Daoy (cell line): ENCODE data around the gene PKD1. TPM values are rescaled to one million over a fixed set of nuclear protein-coding genes. Genes with fewer than 3 reads are reported as not detected.

ENCODE experiments used
- DNase-seq: peaks from one replicate; pipeline ENCODE4 v3.0.0-alpha.2; 2015; ENCODE audit warnings: low read depth
- total RNA-seq: library from RNA; depleted of rRNA; stranded (reverse); fragments of >200 nt; shearing (Covaris generic); gene quantifications from 2 replicates; pipeline ENCODE4 v1.2.3, GENCODE V29; 2014

The PKD1 gene
- total RNA-seq, 1 experiment from 2014 or later, result 46.5 TPM

- no peak for DNase-seq
Measured at GRCh38 chr16:2088759-2089358, 46.8 kb downstream of the PKD1 start.

DNA sequence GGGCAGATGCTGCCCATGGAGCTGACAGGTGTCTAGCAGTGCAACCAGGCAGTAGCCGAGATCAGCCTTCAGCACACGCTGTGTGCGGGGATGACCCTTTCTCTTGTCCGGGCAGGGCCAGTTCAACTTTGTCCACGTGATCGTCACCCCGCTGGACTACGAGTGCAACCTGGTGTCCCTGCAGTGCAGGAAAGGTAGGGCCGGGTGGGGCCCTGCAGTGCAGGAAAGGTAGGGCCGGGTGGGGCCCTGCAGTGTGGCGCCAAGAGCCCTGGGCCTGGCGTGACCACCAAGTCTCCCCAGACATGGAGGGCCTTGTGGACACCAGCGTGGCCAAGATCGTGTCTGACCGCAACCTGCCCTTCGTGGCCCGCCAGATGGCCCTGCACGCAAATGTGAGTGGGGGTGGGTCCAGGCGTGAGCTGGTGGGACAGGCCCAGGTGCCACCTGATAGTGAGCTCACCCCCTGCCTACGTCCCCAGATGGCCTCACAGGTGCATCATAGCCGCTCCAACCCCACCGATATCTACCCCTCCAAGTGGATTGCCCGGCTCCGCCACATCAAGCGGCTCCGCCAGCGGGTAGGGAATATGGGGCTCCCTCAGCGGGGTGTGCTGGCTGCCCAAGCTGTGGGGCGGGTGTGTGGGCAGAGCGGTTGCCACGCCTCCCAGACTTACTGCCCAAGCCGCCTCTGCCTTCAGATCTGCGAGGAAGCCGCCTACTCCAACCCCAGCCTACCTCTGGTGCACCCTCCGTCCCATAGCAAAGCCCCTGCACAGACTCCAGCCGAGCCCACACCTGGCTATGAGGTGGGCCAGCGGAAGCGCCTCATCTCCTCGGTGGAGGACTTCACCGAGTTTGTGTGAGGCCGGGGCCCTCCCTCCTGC is 47.7 kb downstream of the PKD1 start:
- no peak for DNase-seq

GRCh38 chr16:2086812-2087747 is 48.6 kb downstream of the PKD1 start:
- DNase-seq, result no peak

DNA sequence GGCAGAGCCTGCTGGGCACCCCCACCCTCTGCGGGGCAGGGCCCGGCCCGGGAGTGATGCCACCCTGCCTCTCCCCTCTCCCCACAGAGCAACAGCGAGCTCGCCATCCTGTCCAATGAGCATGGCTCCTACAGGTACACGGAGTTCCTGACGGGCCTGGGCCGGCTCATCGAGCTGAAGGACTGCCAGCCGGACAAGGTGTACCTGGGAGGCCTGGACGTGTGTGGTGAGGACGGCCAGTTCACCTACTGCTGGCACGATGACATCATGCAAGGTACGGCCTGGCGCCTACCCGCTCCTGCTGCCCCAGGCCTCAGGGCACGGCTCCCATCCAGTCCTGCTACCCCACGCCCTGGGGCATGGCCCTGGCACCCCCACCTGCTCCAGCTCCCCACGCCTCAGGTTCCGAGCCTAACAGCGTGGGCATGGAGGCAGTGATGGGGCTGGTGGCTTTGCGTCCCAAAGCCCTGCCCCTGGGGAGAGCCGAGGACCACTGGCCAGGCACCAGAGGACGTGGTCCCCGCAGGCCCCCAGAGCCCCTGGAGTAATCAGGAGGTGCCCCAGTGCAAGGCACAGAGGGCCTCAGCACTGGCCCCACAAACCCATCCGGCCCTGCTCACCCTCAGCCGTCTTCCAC is 49.5 kb downstream of the PKD1 start:
- DNase-seq, result no peak

DNA sequence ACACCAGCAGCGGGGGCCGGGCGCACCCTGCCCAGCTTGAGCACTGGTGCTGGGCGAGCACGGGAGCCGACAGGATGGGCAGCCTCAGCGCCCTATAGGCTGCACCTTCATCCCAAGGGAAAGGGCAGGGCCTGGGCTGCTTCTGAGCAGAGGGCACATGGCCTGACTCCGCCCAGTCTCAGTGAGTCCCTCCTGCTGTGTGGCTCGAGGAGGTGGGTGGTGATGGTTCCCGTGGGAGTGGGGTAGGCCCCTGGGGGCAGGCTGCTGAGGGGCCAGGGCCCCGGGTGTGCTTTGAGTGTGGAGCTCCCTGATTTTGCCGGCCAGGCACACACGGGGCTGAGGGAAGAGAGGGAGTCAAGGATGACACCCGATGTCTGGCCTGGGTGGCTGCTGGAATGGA is 50.0 kb downstream of the PKD1 start:
- no peak for DNase-seq

- DNase-seq, result no peak
Measured at GRCh38 chr16:2084895-2085625, 50.6 kb downstream of the PKD1 start.

- no peak for DNase-seq
Measured at GRCh38 chr16:2083876-2084780, 51.6 kb downstream of the PKD1 start.

DNA sequence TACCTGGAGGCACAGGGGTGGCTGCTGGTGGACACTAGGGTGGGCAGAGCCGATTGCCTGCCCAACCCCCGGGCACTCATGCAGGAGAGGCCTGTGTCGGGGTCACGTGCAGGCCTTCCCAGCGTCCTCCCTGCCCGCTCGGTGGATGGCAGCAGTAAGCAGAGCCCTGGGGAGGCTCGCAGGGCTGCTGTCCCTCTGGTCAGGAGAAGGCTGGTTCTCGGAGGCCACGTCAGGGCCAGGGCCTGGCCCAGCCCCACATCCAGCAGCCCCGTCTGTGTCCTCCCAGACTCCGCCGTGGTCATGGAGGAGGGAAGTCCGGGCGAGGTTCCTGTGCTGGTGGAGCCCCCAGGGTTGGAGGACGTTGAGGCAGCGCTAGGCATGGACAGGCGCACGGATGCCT is 52.3 kb downstream of the PKD1 start:
- DNase-seq, result no peak

GRCh38 chr16:2082983-2083364 is 52.7 kb downstream of the PKD1 start:
- DNase-seq, result no peak

GRCh38 chr16:2082171-2082982 is 53.3 kb downstream of the PKD1 start:
- DNase-seq, result no peak

DNA sequence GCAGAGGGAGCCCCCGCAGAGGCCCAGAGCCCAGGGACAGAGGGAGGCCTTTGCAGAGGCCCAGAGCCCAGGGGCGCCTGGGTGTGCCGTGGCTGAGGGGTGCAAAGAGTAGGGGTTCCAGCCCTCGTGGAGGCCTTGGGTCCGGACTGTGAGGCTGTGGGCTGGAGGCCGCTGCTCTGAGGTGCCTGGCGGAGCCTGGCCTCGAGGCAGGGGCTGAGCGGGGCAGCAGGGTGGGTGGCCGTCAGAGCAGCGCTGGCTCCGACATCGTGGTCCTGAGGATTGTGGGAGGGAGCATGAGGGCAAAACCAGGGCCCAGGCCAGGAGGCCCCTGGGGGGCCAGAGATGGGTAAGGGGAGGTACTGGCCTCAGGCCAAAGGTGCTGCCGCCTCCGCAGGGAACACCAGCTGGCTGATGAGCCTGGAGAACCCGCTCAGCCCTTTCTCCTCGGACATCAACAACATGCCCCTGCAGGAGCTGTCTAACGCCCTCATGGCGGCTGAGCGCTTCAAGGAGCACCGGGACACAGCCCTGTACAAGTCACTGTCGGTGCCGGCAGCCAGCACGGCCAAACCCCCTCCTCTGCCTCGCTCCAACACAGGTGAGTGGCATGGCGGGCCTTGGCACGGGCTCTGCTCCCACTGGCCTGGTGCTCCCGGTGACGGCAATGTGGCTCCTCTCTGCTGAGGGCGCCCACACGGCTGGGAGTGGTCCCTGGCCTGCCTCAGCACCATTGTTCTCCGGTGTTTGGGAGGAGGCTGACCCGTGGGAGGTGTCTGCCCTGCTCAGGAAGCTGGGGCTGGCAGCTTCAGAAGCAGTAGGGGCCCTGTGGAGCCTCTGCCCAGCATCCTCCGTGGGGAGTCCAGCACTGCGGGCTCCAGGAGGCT is 54.3 kb downstream of the PKD1 start:
- no peak for DNase-seq

DNA sequence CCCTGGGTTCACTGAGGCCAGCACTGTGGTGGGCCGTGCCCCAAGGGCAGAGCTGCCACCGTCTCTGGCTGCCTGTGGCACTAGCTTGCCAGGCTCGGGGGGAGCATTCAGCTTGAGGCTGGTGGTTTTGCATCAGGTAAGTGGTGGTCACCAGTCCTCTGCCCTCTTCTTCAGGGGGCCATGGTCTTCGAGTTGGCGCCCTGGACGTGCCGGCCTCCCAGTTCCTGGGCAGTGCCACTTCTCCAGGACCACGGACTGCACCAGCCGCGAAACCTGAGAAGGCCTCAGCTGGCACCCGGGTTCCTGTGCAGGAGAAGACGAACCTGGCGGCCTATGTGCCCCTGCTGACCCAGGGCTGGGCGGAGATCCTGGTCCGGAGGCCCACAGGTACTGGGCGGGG is 55.7 kb downstream of the PKD1 start:
- no peak for DNase-seq

DNA sequence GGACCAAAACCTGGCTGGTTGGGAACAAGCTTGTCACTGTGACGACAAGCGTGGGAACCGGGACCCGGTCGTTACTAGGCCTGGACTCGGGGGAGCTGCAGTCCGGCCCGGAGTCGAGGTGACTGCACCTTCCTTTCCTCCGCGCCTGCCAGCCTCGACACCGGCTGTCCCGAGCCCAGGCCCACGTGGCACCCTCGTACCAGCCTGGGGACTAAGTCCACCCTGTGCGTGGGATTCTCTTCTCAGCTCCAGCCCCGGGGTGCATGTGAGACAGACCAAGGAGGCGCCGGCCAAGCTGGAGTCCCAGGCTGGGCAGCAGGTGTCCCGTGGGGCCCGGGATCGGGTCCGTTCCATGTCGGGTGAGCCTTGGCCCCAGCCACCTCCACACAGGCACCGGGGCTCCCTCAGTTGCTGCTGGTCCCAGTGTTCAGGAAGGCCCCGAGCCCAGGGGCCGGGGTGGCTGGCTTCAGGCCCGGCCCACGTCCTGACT is 56.3 kb downstream of the PKD1 start:
- DNase-seq, result no peak

DNA sequence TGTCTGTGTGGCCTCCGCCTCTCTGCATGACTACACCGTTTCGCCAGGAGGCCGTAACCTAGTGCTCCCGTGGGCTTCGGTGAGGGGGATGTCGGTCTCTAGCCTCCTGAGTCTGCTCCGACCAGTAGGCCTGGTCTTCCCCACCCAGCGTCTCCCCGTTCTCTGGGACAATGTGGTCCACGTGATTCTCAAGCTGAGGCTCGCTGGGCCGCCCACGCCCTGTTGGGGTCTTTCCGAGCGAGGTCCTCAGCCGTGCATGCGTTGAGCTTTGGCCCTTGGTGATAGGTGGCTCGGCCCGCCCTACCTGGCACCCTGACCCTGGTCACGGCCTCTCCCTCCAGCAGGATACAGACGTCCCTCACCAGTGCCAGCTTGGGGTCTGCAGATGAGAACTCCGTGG is 57.0 kb downstream of the PKD1 start:
- DNase-seq, result no peak

DNA sequence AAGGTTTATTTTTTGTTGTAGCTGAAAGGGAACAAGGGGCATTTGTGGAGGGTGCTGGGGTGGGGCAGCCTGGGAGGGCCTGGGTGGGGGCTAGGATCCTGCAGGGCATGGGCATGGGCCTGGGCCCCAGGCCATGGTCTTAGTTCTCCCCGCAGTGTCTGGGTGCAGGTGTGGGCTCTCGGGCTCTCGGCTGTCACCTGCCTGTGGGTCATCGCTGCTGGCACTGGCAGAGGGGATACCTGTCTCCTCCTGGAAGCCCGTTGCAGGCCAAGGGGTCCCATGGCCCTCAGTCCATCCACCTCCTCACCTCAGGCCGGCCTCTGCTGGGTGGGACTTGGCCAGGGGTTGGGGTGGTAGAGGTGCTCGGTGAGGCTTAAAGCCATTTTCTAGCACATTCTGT is 57.6 kb downstream of the PKD1 start:
- no peak for DNase-seq

DNA sequence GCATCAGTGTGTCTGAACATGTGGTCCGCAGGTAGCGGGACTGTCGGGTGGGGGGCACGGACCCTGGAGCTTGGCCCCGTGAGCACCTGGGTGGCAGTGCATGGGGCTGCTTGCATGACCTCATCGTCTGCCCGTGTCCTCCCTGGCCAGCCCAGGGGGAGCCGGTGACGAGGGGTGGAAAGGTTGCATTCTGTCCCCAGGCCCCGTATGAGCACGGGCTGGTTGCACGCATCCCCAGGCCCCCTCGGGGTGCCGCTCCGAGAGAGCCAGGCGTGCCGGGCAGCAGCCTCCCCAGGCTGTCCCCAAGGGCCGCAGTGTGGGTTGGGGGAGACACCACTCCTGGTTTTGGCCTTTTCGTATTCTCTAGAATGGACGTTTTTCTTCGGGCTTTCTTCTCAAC is 58.0 kb downstream of the PKD1 start:
- no peak for DNase-seq

DNA sequence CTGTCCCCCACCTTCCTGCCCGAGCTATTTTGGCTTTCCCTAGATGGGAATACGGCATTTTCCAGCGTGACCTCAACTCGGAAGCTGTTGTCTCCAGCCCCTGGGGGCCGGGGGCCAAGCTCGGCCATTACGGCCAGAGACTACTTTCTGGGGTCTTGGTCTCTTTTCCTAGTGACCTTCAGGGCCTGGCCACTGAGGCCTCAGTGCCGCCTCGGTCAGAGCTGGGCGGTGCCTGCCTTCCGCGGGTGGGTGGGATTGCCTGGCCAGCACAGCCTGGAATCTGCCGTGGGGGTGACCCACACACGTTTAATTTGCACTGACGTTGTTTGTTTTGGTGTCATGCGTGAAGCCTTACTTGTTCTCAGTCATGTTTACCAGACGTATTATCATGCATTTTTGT is 58.7 kb downstream of the PKD1 start:
- no peak for DNase-seq
